GM23338 (cell line): ENCODE results near the gene EVC.

Experiments used
- CREB1 ChIP-seq: fragments of 250-450 bp; sonication (Bioruptor Pico); IDR thresholded peaks from 2 replicates; pipeline ENCODE4 v1.5.0; 2020; ENCODE audit warnings: low read depth, mild to moderate bottlenecking, moderate library complexity
- EZH2 ChIP-seq: fragments of 200-600 bp; sonication (generic); IDR thresholded peaks from one replicate; pipeline ENCODE4 v1.8.0; 2017; ENCODE audit warnings: antibody characterized with exemption, mild to moderate bottlenecking, low read depth; ENCODE audit not compliant: unreplicated experiment
- JUNB ChIP-seq: IDR thresholded peaks from one replicate; pipeline ENCODE4 v1.6.1; 2016; ENCODE audit warnings: antibody characterized with exemption; ENCODE audit not compliant: unreplicated experiment
- POLR2AphosphoS5 ChIP-seq: IDR thresholded peaks from 2 replicates; pipeline ENCODE4 v1.6.1; 2016; ENCODE audit warnings: antibody characterized with exemption, low read depth
- STAT1 ChIP-seq: IDR thresholded peaks from one replicate; pipeline ENCODE4 v1.6.1; 2016; ENCODE audit warnings: antibody characterized with exemption; ENCODE audit not compliant: unreplicated experiment
- ZNF331 ChIP-seq: fragments of 250-450 bp; sonication (Bioruptor Pico); IDR thresholded peaks from 2 replicates; pipeline ENCODE4 v1.5.0; 2020; ENCODE audit warnings: low read depth, mild to moderate bottlenecking, moderate library complexity
- TF ChIP-seq, protein P1 (sequence below), 2 experiments: fragments of 200-600 bp in 1 of 2; sonication (generic) in 1 of 2; conservative IDR thresholded peaks; 2 replicates each; pipeline versions ENCODE4 v1.5.1 to v1.6.1; 2016 to 2017; ENCODE audit warnings: antibody characterized with exemption in 2 of 2, low read depth in 2 of 2, mild to moderate bottlenecking in 2 of 2, moderate library complexity in 1 of 2
- TF ChIP-seq, protein P2 (sequence below): IDR thresholded peaks from one replicate; pipeline ENCODE4 v1.6.1; 2018; ENCODE audit warnings: antibody characterized with exemption; ENCODE audit not compliant: unreplicated experiment

DNA sequence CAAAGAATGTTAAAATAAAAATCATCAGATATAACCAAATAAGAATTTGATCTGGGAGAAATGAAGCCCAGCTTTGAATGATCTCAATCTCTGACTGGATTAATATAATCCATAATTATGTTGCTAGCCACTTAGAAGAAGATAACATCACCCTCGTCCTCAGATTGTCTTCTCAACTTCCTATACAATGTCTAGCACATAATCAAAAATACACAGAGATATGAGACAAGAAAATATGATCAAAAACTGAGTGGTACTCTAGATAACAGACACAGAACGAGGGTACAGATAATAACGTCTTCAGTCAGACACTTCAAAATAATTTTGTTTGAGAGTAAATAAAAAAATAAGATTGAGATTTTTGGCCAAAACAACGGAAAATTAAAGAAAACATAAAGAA is 49.8 kb upstream of the EVC start:
- TF ChIP-seq, protein P1, sequence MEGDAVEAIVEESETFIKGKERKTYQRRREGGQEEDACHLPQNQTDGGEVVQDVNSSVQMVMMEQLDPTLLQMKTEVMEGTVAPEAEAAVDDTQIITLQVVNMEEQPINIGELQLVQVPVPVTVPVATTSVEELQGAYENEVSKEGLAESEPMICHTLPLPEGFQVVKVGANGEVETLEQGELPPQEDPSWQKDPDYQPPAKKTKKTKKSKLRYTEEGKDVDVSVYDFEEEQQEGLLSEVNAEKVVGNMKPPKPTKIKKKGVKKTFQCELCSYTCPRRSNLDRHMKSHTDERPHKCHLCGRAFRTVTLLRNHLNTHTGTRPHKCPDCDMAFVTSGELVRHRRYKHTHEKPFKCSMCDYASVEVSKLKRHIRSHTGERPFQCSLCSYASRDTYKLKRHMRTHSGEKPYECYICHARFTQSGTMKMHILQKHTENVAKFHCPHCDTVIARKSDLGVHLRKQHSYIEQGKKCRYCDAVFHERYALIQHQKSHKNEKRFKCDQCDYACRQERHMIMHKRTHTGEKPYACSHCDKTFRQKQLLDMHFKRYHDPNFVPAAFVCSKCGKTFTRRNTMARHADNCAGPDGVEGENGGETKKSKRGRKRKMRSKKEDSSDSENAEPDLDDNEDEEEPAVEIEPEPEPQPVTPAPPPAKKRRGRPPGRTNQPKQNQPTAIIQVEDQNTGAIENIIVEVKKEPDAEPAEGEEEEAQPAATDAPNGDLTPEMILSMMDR (conservative IDR thresholded peaks at IDR 0.05; ENCODE audit: low read depth in 2 of 2): no peak
- TF ChIP-seq, protein P2, sequence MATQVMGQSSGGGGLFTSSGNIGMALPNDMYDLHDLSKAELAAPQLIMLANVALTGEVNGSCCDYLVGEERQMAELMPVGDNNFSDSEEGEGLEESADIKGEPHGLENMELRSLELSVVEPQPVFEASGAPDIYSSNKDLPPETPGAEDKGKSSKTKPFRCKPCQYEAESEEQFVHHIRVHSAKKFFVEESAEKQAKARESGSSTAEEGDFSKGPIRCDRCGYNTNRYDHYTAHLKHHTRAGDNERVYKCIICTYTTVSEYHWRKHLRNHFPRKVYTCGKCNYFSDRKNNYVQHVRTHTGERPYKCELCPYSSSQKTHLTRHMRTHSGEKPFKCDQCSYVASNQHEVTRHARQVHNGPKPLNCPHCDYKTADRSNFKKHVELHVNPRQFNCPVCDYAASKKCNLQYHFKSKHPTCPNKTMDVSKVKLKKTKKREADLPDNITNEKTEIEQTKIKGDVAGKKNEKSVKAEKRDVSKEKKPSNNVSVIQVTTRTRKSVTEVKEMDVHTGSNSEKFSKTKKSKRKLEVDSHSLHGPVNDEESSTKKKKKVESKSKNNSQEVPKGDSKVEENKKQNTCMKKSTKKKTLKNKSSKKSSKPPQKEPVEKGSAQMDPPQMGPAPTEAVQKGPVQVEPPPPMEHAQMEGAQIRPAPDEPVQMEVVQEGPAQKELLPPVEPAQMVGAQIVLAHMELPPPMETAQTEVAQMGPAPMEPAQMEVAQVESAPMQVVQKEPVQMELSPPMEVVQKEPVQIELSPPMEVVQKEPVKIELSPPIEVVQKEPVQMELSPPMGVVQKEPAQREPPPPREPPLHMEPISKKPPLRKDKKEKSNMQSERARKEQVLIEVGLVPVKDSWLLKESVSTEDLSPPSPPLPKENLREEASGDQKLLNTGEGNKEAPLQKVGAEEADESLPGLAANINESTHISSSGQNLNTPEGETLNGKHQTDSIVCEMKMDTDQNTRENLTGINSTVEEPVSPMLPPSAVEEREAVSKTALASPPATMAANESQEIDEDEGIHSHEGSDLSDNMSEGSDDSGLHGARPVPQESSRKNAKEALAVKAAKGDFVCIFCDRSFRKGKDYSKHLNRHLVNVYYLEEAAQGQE: no peak
- TF ChIP-seq ZNF331 (CRISPR knock-in tag) (no peak), POLR2AphosphoS5 (no peak), EZH2 (no peak), CREB1 (CRISPR knock-in tag) (no peak), JUNB (no peak), STAT1 (no peak)
